Measurements from ENCODE around the gene AGMAT.

- TF ChIP-seq POLR2AphosphoS5 (IDR thresholded peaks at IDR 0.05; ENCODE audit: low read depth, low read length) (no peak), TAF1 (IDR thresholded peaks at IDR 0.05; ENCODE audit: borderline replicate concordance, insufficient read depth, low read length) (no peak), REST (IDR thresholded peaks at IDR 0.05; ENCODE audit: insufficient read depth in 1 of 2, low read depth in 2 of 2, low read length in 2 of 2) (no peak), SIN3A (IDR thresholded peaks at IDR 0.05; ENCODE audit: borderline replicate concordance, insufficient read depth, low read length) (no peak), FOXP2 (optimal IDR thresholded peaks at IDR 0.05; ENCODE audit: borderline replicate concordance, extremely low read depth, extremely low read length, insufficient read depth) (no peak)
Measured at GRCh38 chr1:15609631-15610030, 24.8 kb upstream of the AGMAT start.
